HepG2 (cell line): Measurements from ENCODE around the gene PRKG1. TPM values are rescaled to one million over a fixed set of nuclear protein-coding genes. Genes with fewer than 3 reads are reported as not detected.

Experiments
- ATAC-seq: fragments of 200-7000 bp; cut with Tn5 transposase; 3 replicates; pipeline ENCODE4 v1.9.1; 2020; ENCODE audit warnings: mild to moderate bottlenecking, moderate library complexity
- BruUV-seq: library from RNA; stranded (reverse); fragments of 400-500 nt; replicated peaks from 2 replicates; lab custom pipeline; 2021; lab: Mats Ljungman, UMichigan
- CTCF ChIA-PET: fragments of 300-600 bp; formaldehyde crosslinking; extraction: SDS; loops from one replicate; lab custom pipeline; 2021; ENCODE audit warnings: low total read pairs, inconsistent platforms, low intra/inter-chr PET ratio; lab: Yijun Ruan, JAX
- POLR2A ChIA-PET: fragments of 350-600 bp; sonication (Branson Sonifier 250); formaldehyde crosslinking; loops from one replicate; lab custom pipeline; 2020; ENCODE audit warnings: antibody characterized with exemption, inconsistent platforms; lab: Yijun Ruan, JAX
- DNase-seq: peaks from one replicate; pipeline ENCODE4 v3.0.0-alpha.2; 2015; ENCODE audit warnings: low spot score
- FAIRE-seq: peaks from 3 replicates; lab custom pipeline; 2011; peaks lifted over from hg19 to GRCh38; lab: Jason Lieb, UNC
- H2AFZ ChIP-seq: one replicate; pipeline ENCODE4 v1.6.1; 2011; ENCODE audit warnings: low read length, inconsistent platforms
- H3K27ac ChIP-seq: fragments of 300-600 bp; 3 replicates; pipeline ENCODE4 v1.8.0; 2011; ENCODE audit warnings: mixed run types, mild to moderate bottlenecking, mixed read lengths, low read length, inconsistent platforms; ENCODE audit not compliant: insufficient read depth; ENCODE audit errors: extremely low read length
- H3K27me3 ChIP-seq, 2 experiments: fragments of 200-600 bp in 1 of 2; 2 replicates in 1 of 2; 3 replicates in 1 of 2; pipeline versions ENCODE4 v1.6.0 to v1.8.0; 2011; ENCODE audit warnings: low read length in 2 of 2, mild to moderate bottlenecking in 2 of 2, moderate library complexity in 2 of 2, inconsistent platforms in 1 of 2; ENCODE audit not compliant: insufficient read depth in 2 of 2, control insufficient read depth in 1 of 2
- H3K36me3 ChIP-seq, 2 experiments: fragments of 200-600 bp in 1 of 2; replicated peaks in 1 of 2; 2 replicates in 1 of 2; 3 replicates in 1 of 2; pipeline versions ENCODE4 v1.5.1 to v1.8.0; 2011; ENCODE audit warnings: low read length in 2 of 2, inconsistent platforms in 1 of 2; ENCODE audit not compliant: insufficient read depth in 2 of 2, control insufficient read depth in 1 of 2
- H3K4me1 ChIP-seq: 2 replicates; pipeline ENCODE4 v1.5.1; 2012; ENCODE audit warnings: low read length, inconsistent platforms; ENCODE audit not compliant: insufficient read depth
- H3K4me2 ChIP-seq: 2 replicates; pipeline ENCODE4 v1.6.0; 2011; ENCODE audit warnings: low read depth, low read length, inconsistent platforms
- H3K4me3 ChIP-seq, 3 experiments: fragments of 200-600 bp in 1 of 3; sonication (generic), shearing (Covaris generic) in 1 of 3; replicated peaks in 1 of 3; 2 replicates each; pipeline ENCODE4 v1.5.1; 2011 to 2016; ENCODE audit warnings: low read length in 3 of 3, inconsistent platforms in 2 of 3, low read depth in 2 of 3, mild to moderate bottlenecking in 2 of 3, control low read depth in 1 of 3, mixed read lengths in 1 of 3; ENCODE audit not compliant: insufficient read depth in 1 of 3
- H3K79me2 ChIP-seq: one replicate; pipeline ENCODE4 v1.6.1; 2011; ENCODE audit warnings: low read length, inconsistent platforms; ENCODE audit not compliant: insufficient read depth
- H3K9ac ChIP-seq: 2 replicates; pipeline ENCODE4 v1.6.0; 2011; ENCODE audit warnings: mild to moderate bottlenecking, low read depth, low read length, inconsistent platforms; ENCODE audit not compliant: insufficient read depth
- H3K9me3 ChIP-seq: 2 replicates; pipeline ENCODE4 v1.5.1; 2012; ENCODE audit warnings: mild to moderate bottlenecking, low read length
- H4K20me1 ChIP-seq: 2 replicates; pipeline ENCODE4 v1.6.0; 2011; ENCODE audit warnings: inconsistent platforms, mild to moderate bottlenecking, low read length, moderate library complexity; ENCODE audit not compliant: insufficient read depth
- GTF2F1 ChIP-seq: fragments of 150-350 bp; IDR thresholded peaks from 2 replicates; pipeline ENCODE4 v1.6.1; 2014; ENCODE audit warnings: low read length
- KDM4B ChIP-seq: sonication (generic); formaldehyde crosslinking; IDR thresholded peaks from 2 replicates; pipeline ENCODE4 v1.4.0; 2020; ENCODE audit warnings: missing genetic modification reagents
- MIXL1 ChIP-seq: IDR thresholded peaks from 2 replicates; pipeline ENCODE4 v1.6.1; 2016
- PRMT3 ChIP-seq: sonication (generic); formaldehyde crosslinking; IDR thresholded peaks from 2 replicates; pipeline ENCODE4 v1.8.1; 2022; ENCODE audit warnings: low read depth, mild to moderate bottlenecking, moderate library complexity, missing genetic modification reagents, borderline replicate concordance
- RBFOX2 ChIP-seq: fragments of 200-400 bp; formaldehyde crosslinking; IDR thresholded peaks from 2 replicates; pipeline ENCODE4 v1.6.1; 2017; ENCODE audit warnings: low read depth, mild to moderate bottlenecking, low read length
- SP1 ChIP-seq, 2 experiments: fragments of 450-650 bp in 1 of 2; sonication (generic) in 1 of 2; formaldehyde crosslinking in 1 of 2; IDR thresholded peaks; 2 replicates each; pipeline versions ENCODE4 v1.4.0 to v1.6.1; 2016 to 2020; ENCODE audit warnings: missing genetic modification reagents in 1 of 2
- SP140L ChIP-seq: sonication (generic); formaldehyde crosslinking; IDR thresholded peaks from 2 replicates; pipeline ENCODE4 v1.4.0; 2020; ENCODE audit warnings: missing genetic modification reagents, borderline replicate concordance
- ZBTB49 ChIP-seq: sonication (generic); formaldehyde crosslinking; IDR thresholded peaks from 2 replicates; pipeline ENCODE4 v1.4.0; 2020; ENCODE audit warnings: missing genetic modification reagents, borderline replicate concordance
- ZNF142 ChIP-seq: sonication (generic); formaldehyde crosslinking; IDR thresholded peaks from 2 replicates; pipeline ENCODE4 v1.4.0; 2020; ENCODE audit warnings: missing genetic modification reagents
- ZNF446 ChIP-seq: sonication (generic); formaldehyde crosslinking; IDR thresholded peaks from 2 replicates; pipeline ENCODE4 v1.5.0; 2020; ENCODE audit warnings: mild to moderate bottlenecking, missing genetic modification reagents
- ZNF451 ChIP-seq: sonication (generic); formaldehyde crosslinking; IDR thresholded peaks from 2 replicates; pipeline ENCODE4 v1.5.0; 2020; ENCODE audit warnings: mild to moderate bottlenecking, missing genetic modification reagents
- ZNF577 ChIP-seq: sonication (generic); formaldehyde crosslinking; IDR thresholded peaks from 2 replicates; pipeline ENCODE4 v1.4.0; 2020; ENCODE audit warnings: mild to moderate bottlenecking, low read depth, missing genetic modification reagents, borderline replicate concordance
- ZNF615 ChIP-seq: sonication (generic); formaldehyde crosslinking; IDR thresholded peaks from 2 replicates; pipeline ENCODE4 v1.5.0; 2020; ENCODE audit warnings: mild to moderate bottlenecking, missing genetic modification reagents, borderline replicate concordance
- ZNF777 ChIP-seq: sonication (generic); formaldehyde crosslinking; IDR thresholded peaks from 2 replicates; pipeline ENCODE4 v1.4.0; 2020; ENCODE audit warnings: missing genetic modification reagents
- WGBS: methylation state at CpG from one replicate; pipeline ENCODE4 v1.1.6; 2017; ENCODE audit warnings: low lambda C conversion rate; 5-methylcytosine and 5-hydroxymethylcytosine counted together
- in situ Hi-C: cut with HindIII; loops from 2 replicates; pipeline ENCODE4 v1.10.0; 2017; ENCODE audit warnings: low pct_unique_long_range_greater_than_20kb; ENCODE audit not compliant: extremely low pct_ligation_motif_present
- intact Hi-C: fragments of 100-400 bp; cut with micrococcal nuclease; formaldehyde crosslinking; loops from one replicate; pipeline ENCODE4 v1.10.0; 2022; ENCODE audit not compliant: unreplicated experiment
- polyA plus RNA-seq, 8 experiments: library from polyadenylated mRNA; depleted of rRNA in 3 of 8; stranded (reverse) in 7 of 8; unstranded in 1 of 8; fragments of >200 nt; fragmentation: Illumina TruSeq in 4 of 8; extraction: Trizol in 4 of 8; gene quantifications; 2 replicates each; pipeline versions ENCODE4 v1.2.1 to v1.2.3, GENCODE V29; 2011 to 2016; ENCODE audit warnings: low read depth in 4 of 8, missing spikeins in 1 of 8, mixed read lengths in 1 of 8; ENCODE audit not compliant: insufficient read depth in 1 of 8
- total RNA-seq, 5 experiments: library from RNA; depleted of rRNA; stranded (reverse); fragments of >200 nt; fragmentation: Illumina TruSeq; extraction: Trizol; gene quantifications; 2 replicates each; pipeline ENCODE4 v1.2.3, GENCODE V29; 2016; ENCODE audit warnings: low read depth in 1 of 5

PRKG1 gene
- total and polyA plus RNA-seq, 2 of the 13 experiments (the other 11 are each of a cell fraction or from before 2014, with no cell fraction given): 0.01 TPM; not detected in 1

- TF ChIP-seq ZNF142 (CRISPR knock-in tag) (no peak), ZNF777 (CRISPR knock-in tag) (no peak), ZBTB49 (CRISPR knock-in tag) (no peak), ZNF446 (CRISPR knock-in tag) (no peak)
These were observed 979.2 kb downstream of the PRKG1 start (continued) for GRCh38 chr10:52053497-52053896.

DNA sequence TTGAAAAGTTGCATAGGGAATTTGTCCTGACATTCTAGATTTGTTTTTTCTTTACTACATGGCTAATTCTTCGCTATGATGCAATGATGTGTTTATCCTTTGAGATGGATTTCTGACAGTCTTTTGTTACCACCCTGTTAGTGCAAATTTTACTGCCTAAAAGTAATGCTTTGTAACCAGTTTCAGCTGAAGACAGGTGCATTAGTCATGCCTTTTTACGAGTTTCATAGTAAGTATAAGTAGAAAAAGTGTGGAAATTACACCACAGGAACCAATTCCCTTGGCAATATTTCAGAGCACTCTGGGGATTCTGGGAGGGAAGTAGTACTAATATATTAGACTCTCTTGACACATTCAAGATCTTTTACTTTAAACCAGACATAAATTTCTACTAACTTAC lies 982.0 kb downstream of the PRKG1 start:
- Histone ChIP-seq H3K4me2 (no peak overlapping the region), H3K27ac (no peak overlapping the region)
- no peak for FAIRE-seq
- no peak for TF ChIP-seq KDM4B
- no peak for TF ChIP-seq SP1 (IDR thresholded peaks at IDR 0.05)
- TF ChIP-seq SP1 (CRISPR knock-in tag; IDR thresholded peaks at IDR 0.05): no peak
- no peak for TF ChIP-seq GTF2F1
- TF ChIP-seq SP140L (CRISPR knock-in tag): no peak
- TF ChIP-seq ZNF577 (CRISPR knock-in tag): no peak
- TF ChIP-seq RBFOX2: no peak
- TF ChIP-seq ZNF451 (CRISPR knock-in tag): no peak
- TF ChIP-seq MIXL1 (CRISPR knock-in tag): no peak
- no peak for TF ChIP-seq ZNF615
- TF ChIP-seq PRMT3 (CRISPR knock-in tag): no peak

More for the DNA sequence above, 982.0 kb downstream of the PRKG1 start:
- in situ Hi-C loops: no loop called here
- POLR2A ChIA-PET: no interaction called here
- H3K9ac ChIP-seq: no peak overlapping the region
- intact Hi-C loops: no loop called here
- no peak overlapping the region for H3K4me3 ChIP-seq
- no peaks in the 10 kb centered on the region for H3K9me3 ChIP-seq
- no peaks in the 10 kb centered on the region for H4K20me1 ChIP-seq
- no peaks in the 10 kb centered on the region for H3K27me3 ChIP-seq
- DNase-seq: no peak
- 3% methylated on average over 2 of the region's 2 CpGs for WGBS
- H3K36me3 ChIP-seq: no peaks in the 10 kb centered on the region
- no peaks in the 10 kb centered on the region for H3K4me1 ChIP-seq
- no peak for ATAC-seq
- no peaks in the 10 kb centered on the region for H3K79me2 ChIP-seq
- no peak overlapping the region for H2AFZ ChIP-seq
- CTCF ChIA-PET: no interaction called here
- BruUV-seq: no TSS peak
